WTC11 (cell line): ENCODE data around the gene CACNG5. TPM values are rescaled to one million over a fixed set of nuclear protein-coding genes. Genes with fewer than 3 reads are reported as not detected.

Experiments used
- ATAC-seq: fragments of 200-7000 bp; cut with Tn5 transposase; 2 replicates; pipeline ENCODE4 v1.10.0; 2021; ENCODE audit warnings: mild to moderate bottlenecking, moderate library complexity
- CTCF ChIA-PET: fragments of 300-600 bp; sonication (Branson Sonifier 250); formaldehyde crosslinking; loops from one replicate; lab custom pipeline; 2021; ENCODE audit warnings: antibody characterized with exemption; lab: Charles Lee
- POLR2A ChIA-PET: fragments of 350-600 bp; sonication (Branson Sonifier 250); formaldehyde crosslinking; loops from one replicate; lab custom pipeline; 2021; ENCODE audit warnings: antibody characterized with exemption; lab: Charles Lee
- DNase-seq: peaks from one replicate; pipeline ENCODE4 v3.0.0; 2021; ENCODE audit warnings: low spot score
- H3K27ac Mint-ChIP-seq: 2 replicates; pipeline ENCODE4 v1.8.0; 2021; ENCODE audit warnings: mixed read lengths
- H3K27me3 Mint-ChIP-seq: 2 replicates; pipeline ENCODE4 v1.8.0; 2021; ENCODE audit warnings: low read depth, mild to moderate bottlenecking, moderate library complexity, mixed read lengths
- H3K36me3 Mint-ChIP-seq: 2 replicates; pipeline ENCODE4 v1.8.0; 2021; ENCODE audit warnings: mixed read lengths
- H3K4me1 Mint-ChIP-seq: 2 replicates; pipeline ENCODE4 v1.8.0; 2022; ENCODE audit warnings: mixed read lengths
- H3K4me3 Mint-ChIP-seq: 2 replicates; pipeline ENCODE4 v1.8.0; 2021; ENCODE audit warnings: mild to moderate bottlenecking, moderate library complexity, mixed read lengths
- H3K9me3 Mint-ChIP-seq: 2 replicates; pipeline ENCODE4 v1.8.0; 2021; ENCODE audit warnings: mixed read lengths
- AR ChIP-seq: fragments of 250-450 bp; sonication (Bioruptor Pico); IDR thresholded peaks from 2 replicates; pipeline ENCODE4 v1.9.0; 2021; ENCODE audit warnings: mild to moderate bottlenecking
- CREB1 ChIP-seq: sonication (generic); formaldehyde crosslinking; IDR thresholded peaks from 2 replicates; pipeline ENCODE4 v1.8.0; 2023; ENCODE audit warnings: mild to moderate bottlenecking, missing genetic modification reagents
- E2F1 ChIP-seq: sonication (generic); formaldehyde crosslinking; IDR thresholded peaks from 2 replicates; pipeline ENCODE4 v1.8.0; 2022; ENCODE audit warnings: mild to moderate bottlenecking, missing genetic modification reagents
- ETV6 ChIP-seq: sonication (generic); formaldehyde crosslinking; IDR thresholded peaks from 2 replicates; pipeline ENCODE4 v1.8.1; 2022; ENCODE audit warnings: mild to moderate bottlenecking, missing genetic modification reagents
- FOXP1 ChIP-seq: sonication (generic); formaldehyde crosslinking; IDR thresholded peaks from 2 replicates; pipeline ENCODE4 v1.8.0; 2022; ENCODE audit warnings: missing genetic modification reagents, mild to moderate bottlenecking, moderate library complexity, borderline replicate concordance
- JAZF1 ChIP-seq: fragments of 250-450 bp; sonication (Bioruptor Pico); IDR thresholded peaks from 2 replicates; pipeline ENCODE4 v1.9.0; 2021; ENCODE audit warnings: moderate library complexity, mild to moderate bottlenecking, inconsistent platforms
- JUN ChIP-seq: sonication (generic); formaldehyde crosslinking; IDR thresholded peaks from 2 replicates; pipeline ENCODE4 v1.8.0; 2023; ENCODE audit warnings: mild to moderate bottlenecking, missing genetic modification reagents
- MLX ChIP-seq: sonication (generic); formaldehyde crosslinking; IDR thresholded peaks from 2 replicates; pipeline ENCODE4 v1.8.1; 2023; ENCODE audit warnings: mild to moderate bottlenecking, missing genetic modification reagents, moderate library complexity
- NFYB ChIP-seq: sonication (generic); formaldehyde crosslinking; conservative IDR thresholded peaks from 2 replicates; pipeline ENCODE4 v1.8.0; 2022; ENCODE audit warnings: low read depth, missing genetic modification reagents
- NR2C2 ChIP-seq: sonication (generic); formaldehyde crosslinking; IDR thresholded peaks from 2 replicates; pipeline ENCODE4 v1.8.0; 2022; ENCODE audit warnings: mild to moderate bottlenecking, missing genetic modification reagents
- OVOL2 ChIP-seq: fragments of 250-450 bp; sonication (Bioruptor Pico); IDR thresholded peaks from 2 replicates; pipeline ENCODE4 v1.9.0; 2021; ENCODE audit warnings: mild to moderate bottlenecking, borderline replicate concordance
- SMAD3 ChIP-seq: sonication (generic); formaldehyde crosslinking; IDR thresholded peaks from 2 replicates; pipeline ENCODE4 v1.8.0; 2022; ENCODE audit warnings: missing genetic modification reagents, mild to moderate bottlenecking, borderline replicate concordance
- TCF7 ChIP-seq: sonication (generic); formaldehyde crosslinking; IDR thresholded peaks from 2 replicates; pipeline ENCODE4 v1.8.0; 2022; ENCODE audit warnings: mild to moderate bottlenecking, low read depth, missing genetic modification reagents, moderate library complexity
- TP53 ChIP-seq: sonication (generic); formaldehyde crosslinking; IDR thresholded peaks from 2 replicates; pipeline ENCODE4 v1.8.1; 2023; ENCODE audit warnings: mild to moderate bottlenecking, missing genetic modification reagents
- ZNF138 ChIP-seq: sonication (generic); formaldehyde crosslinking; conservative IDR thresholded peaks from 2 replicates; pipeline ENCODE4 v1.8.1; 2022; ENCODE audit warnings: mild to moderate bottlenecking, moderate library complexity, missing genetic modification reagents
- ZNF219 ChIP-seq: sonication (generic); formaldehyde crosslinking; IDR thresholded peaks from 2 replicates; pipeline ENCODE4 v1.8.0; 2023; ENCODE audit warnings: missing genetic modification reagents, mild to moderate bottlenecking, borderline replicate concordance
- ZNF317 ChIP-seq: sonication (generic); formaldehyde crosslinking; IDR thresholded peaks from 2 replicates; pipeline ENCODE4 v1.8.1; 2023; ENCODE audit warnings: low read depth, mild to moderate bottlenecking, moderate library complexity, missing genetic modification reagents, borderline replicate concordance
- ZNF425 ChIP-seq: fragments of 250-450 bp; sonication (Bioruptor Pico); conservative IDR thresholded peaks from 2 replicates; pipeline ENCODE4 v1.9.0; 2021; ENCODE audit warnings: mild to moderate bottlenecking
- ZNF532 ChIP-seq: fragments of 250-450 bp; sonication (Bioruptor Pico); IDR thresholded peaks from 2 replicates; pipeline ENCODE4 v1.9.0; 2021; ENCODE audit warnings: mild to moderate bottlenecking, borderline replicate concordance
- ZNF671 ChIP-seq: fragments of 250-450 bp; sonication (Bioruptor Pico); IDR thresholded peaks from 2 replicates; pipeline ENCODE4 v1.8.0; 2021; ENCODE audit warnings: mild to moderate bottlenecking
- total RNA-seq: library from RNA; stranded (reverse); gene quantifications from 3 replicates; pipeline ENCODE4 v1.2.3, GENCODE V29; 2021

The CACNG5 gene
- total RNA-seq, 1 experiment from 2014 or later: 1.9 TPM

- no peaks in the 10 kb centered on the region for H3K36me3 Mint-ChIP-seq
- DNase-seq: no peak
- ChIA-PET POLR2A (no interaction called here), CTCF (interaction anchor here (0.6 to 1.9 kb wide), 3 partner anchors 10 to 182 kb away, joined by 3 to 6 read pairs (median 5); no protein-coding TSS in a partner anchor)
- H3K27ac Mint-ChIP-seq: no peak overlapping the region
- ATAC-seq: no peak
- no peaks in the 10 kb centered on the region for H3K4me1 Mint-ChIP-seq
- TF ChIP-seq ETV6 (CRISPR knock-in tag) (no peak), ZNF138 (CRISPR knock-in tag) (no peak), NFYB (CRISPR knock-in tag) (no peak), ZNF425 (CRISPR knock-in tag) (no peak), SMAD3 (CRISPR knock-in tag) (no peak), ZNF532 (CRISPR knock-in tag) (no peak), ZNF317 (CRISPR knock-in tag) (no peak), OVOL2 (no peak), NR2C2 (CRISPR knock-in tag) (no peak), AR (CRISPR knock-in tag) (no peak), TCF7 (CRISPR knock-in tag) (no peak), ZNF671 (no peak), ZNF219 (CRISPR knock-in tag) (no peak), JUN (CRISPR knock-in tag) (no peak), JAZF1 (CRISPR knock-in tag) (no peak), FOXP1 (CRISPR knock-in tag) (no peak), MLX (CRISPR knock-in tag) (no peak), CREB1 (CRISPR knock-in tag) (no peak), E2F1 (CRISPR knock-in tag) (no peak), TP53 (CRISPR knock-in tag) (no peak)
- no peaks in the 10 kb centered on the region for H3K9me3 Mint-ChIP-seq
- peaks cover 8% of the 10 kb centered on the region; the same call in 1 of the 2 replicates for H3K27me3 Mint-ChIP-seq
- H3K4me3 Mint-ChIP-seq: no peak overlapping the region
Observed at GRCh38 chr17:66909804-66910373, 75.0 kb downstream of the CACNG5 start.
